NOMO-1 treated with dmso at 0.1 percent for 144 hours (cell line): Measurements from ENCODE around the gene REEP6.

Experiments used
- DNase-seq: peaks from one replicate; lab custom pipeline; 2025; ENCODE audit not compliant: unreplicated experiment; lab: John Stamatoyannopoulos, UW

The REEP6 gene

GRCh38 chr19:1491114-1491848, at the start of gene REEP6:
Gene REEP6 (plus strand): TSS chr19:1491181. CDS start chr19:1491270, 89 bp downstream.
- DNase-seq = no peak

DNA sequence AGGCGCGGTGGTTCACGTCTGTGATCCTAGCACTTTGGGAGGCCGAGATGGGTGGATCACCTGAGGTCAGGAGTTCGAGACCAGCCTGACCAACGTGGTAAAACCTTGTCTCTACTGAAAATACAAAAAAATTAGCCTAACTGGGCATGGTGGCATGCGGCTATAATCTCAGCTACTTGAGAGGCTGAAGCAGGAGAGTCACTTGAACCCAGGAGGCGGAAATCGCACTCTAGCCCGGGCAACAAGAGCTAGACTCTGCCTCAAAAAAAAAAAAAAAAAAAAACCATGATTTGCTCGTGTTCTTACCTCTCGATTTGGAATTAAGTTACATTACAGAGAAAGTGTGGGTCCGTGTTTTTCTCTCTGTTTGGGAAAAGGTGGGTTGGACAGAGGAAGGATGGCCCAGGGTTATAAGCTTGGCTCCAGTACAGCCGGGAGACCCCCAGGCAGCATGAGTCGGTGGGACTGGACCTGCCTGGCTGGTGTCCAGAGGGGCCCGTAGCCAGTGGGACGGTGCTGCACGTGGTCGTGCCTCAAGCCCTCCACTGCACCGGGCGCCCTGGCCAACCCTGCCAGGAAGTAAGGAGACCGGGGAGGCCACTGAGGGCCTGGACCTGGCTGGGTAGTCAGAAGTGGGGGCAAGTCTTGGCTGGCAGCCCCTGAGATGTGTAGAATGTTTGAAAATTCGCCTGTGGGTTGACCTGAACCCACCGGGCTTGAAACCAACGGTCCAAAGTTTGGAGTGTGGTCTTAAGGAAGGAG, 49.1 kb upstream of the REEP6 start:
- DNase-seq = no peak

DNA sequence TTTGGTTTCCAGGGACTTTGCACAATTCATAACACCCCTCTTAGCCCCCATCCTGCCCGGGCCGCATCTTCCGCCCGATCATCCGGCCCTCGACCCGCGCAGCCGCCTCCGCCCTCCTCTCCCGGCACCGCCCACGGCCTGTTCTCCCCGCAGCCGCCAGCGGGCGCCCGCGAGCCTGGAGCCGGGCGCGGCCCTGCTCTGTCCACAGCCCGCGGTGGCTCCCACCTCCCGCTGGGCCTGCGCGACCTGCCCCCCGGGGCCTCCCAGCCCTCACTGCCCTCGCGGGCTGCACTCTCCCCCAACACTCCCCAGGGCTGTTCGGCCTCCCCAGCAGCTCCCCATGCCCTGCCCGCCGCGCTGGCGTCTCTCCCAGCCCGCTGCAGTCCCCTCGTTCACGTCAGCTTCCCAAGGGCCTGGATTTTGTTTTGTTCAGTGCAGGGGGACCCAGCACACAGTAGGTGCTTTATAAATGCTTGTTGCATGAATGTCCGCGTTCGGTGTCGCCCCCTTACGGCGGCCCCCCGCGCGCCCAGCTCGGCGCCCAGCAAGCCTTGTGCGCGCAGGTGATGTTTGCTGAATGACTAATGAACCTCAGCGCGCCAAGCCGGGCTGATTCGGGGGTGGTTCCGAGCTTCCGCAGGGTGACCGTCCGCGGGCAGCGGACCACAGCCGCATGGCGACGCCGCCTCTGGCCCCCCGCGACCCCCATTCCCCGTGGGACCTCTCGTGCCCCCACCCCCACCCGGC, 45.6 kb upstream of the REEP6 start:
- DNase-seq = peak; percentile 54

- no peak for DNase-seq
These were observed 44.9 kb upstream of the REEP6 start for GRCh38 chr19:1445932-1446712.

DNA sequence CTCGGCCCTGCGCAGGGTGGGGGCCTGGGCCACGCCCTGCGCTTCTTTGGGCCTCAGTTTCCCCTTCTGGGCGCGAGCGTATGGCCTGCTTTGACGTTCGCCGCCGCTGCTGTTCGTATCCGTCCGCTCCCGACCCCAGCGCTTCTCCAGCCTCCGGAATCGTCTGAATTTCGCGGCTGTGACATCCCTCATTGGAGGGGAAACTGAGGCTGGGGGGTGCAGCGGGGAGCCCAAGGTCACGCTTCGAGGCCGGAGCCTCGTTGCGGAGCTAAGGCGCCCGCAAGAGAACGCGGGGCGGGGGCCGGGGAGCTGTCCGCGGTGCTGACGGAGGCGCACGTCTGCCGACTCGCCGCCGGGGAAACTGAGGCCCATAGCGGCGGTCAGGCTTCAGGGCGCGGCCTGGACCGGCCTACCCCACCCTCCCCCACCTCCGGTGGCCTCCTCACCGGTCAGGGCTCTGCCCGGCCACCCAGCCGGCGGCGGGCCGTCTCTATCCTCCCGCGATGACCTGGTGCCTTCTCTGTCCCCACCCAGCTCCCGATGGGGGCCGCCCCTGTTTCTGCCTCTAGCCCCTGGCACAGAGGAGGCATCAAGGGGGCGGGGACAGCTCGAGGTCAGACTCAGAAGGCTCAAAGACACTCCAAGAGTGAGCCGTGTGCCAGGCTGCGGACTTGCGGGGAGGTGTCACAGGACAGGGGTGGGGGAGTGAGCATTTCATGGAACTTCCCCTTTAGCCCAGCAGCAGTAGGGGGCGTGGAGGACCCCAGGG, 44.1 kb upstream of the REEP6 start:
- no peak for DNase-seq

DNA sequence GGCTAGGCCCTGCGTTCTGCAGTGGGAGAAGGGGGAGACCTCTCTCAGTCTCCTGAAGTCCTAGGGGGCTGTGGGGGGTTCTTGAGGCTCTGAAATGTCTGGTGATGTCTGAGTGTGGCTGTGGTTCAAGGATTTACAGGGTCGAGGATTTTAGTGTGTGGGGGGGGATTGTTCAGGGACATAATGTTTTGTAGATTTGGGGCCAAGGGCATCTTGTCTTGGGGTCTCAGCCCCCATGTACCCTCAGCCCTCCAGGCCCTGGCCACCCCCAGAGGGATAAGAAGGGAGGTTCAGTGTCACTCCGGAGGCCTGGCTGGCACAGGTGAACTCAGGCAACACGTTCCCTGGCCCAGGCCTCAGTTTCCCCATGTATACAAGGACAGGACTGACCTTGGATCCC, 43.5 kb upstream of the REEP6 start:
- DNase-seq = no peak

DNA sequence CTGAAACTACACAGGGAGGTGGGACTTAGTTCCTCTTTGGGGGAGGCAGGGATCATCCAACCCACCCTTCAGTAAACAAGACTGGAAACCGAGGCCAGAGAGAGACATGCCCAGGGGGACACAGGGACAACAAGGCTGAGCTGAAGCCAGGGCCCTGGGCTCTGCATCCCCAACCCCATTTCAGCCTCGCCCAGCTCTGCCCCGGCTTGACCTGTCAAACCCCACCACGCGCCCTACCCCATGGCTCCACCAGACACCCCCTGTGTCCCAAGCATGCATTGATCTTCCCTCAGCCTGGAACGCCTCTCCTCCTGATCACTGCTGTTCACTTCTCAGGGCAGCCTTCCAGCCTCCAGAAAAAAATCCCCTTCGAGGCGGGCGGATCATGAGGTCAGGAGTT, 43.0 kb upstream of the REEP6 start:
- no peak for DNase-seq

GRCh38 chr19:1449467-1450442, 41.2 kb upstream of the REEP6 start, which contains the start of gene APC2:
Gene APC2 (plus strand): TSS chr19:1450121. CDS start chr19:1453002, 2,881 bp downstream.
- no peak for DNase-seq

DNA sequence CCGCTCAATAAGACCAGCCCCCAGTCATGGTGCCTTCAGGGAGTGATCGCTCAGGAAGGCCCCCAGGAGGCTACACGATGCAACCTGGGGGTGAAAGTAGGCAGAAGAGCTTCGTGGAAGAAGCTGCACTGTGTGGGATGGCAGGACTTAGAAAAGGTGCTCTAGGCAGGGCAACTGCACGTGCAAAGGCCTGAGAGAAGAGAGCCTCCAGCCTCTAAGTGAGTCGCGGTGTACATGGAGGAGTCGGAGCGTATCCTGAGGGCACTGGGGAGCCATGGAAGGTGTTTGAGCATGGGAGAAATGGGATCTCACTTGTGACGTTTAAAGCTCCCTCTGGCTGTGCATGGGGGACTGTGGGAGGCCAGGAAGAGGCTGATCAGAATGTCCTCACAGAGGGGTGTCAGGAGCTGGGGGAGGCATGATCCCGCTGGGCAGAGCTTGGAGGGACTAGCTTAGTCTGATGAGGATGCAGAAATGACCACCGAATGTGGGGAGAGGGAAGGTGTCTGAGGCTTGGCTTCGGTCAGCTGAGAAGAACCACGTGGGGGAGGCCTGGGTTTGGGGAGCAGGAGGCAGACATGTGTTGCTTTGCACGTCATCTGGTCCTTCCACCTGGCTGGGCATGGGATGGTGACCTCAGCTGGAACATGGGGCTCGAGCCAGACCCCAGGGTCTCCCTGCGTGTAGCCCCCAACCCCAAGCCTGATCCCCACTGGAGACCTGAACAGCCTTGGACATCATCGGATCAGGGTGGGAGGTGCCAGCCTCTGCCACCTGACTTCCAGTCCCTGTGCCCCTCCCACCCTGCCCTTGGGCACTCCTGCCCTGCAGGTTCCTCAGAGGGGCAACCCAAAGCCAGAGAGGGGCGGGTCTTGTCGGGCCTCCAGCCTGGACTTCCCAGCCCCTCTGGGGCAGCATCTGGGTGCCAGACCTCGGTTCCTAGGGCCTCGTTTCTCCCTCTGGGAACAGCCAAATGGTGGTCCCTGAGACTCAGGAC, 39.9 kb upstream of the REEP6 start:
- no peak for DNase-seq

GRCh38 chr19:1451916-1452801, 38.8 kb upstream of the REEP6 start:
- no peak for DNase-seq

DNA sequence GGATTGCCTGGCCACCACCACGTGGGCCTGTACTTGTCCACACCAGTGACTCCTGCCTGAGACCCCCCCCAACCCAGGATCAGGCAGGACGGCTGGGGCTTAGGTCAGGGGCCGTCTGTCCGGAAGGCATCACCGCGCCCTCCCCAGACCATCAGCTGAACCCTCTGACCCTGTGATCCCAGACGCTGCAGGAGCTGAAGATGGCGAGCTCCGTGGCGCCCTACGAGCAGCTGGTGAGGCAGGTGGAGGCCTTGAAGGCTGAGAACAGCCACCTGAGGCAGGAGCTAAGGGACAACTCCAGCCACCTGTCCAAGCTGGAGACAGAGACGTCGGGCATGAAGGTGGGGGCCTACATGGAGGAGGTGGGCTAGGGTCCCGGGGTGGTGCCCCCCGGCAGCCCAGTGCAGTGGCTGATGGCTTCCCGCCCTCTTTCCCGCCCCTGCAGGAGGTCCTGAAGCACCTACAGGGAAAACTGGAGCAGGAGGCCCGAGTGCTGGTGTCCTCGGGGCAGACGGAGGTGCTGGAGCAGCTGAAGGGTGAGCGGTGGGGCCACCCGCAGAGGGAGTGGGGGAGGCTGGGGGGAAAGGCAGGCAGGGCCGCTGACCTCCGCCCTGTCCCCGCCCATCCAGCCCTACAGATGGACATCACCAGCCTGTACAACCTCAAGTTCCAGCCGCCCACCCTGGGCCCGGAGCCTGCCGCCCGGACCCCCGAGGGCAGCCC, 38.0 kb upstream of the REEP6 start:
- DNase-seq = no peak

GRCh38 chr19:1453525-1454364, 37.2 kb upstream of the REEP6 start:
- DNase-seq = no peak

DNA sequence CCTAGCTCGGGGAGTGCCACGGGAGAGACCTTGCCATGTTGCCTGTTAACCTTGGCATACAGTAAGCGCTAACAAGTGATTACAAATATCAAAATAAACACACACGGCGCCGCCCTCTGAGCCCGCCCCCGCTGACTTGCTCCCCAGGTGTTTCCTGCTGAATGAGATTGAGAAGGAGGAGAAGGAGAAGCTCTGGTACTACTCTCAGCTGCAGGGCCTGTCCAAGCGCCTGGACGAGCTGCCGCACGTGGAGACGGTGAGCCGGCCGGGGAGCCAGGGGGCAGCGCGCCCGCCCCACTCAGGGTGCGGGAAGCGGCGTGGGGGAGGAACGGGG, 36.0 kb upstream of the REEP6 start:
- DNase-seq = no peak

DNA sequence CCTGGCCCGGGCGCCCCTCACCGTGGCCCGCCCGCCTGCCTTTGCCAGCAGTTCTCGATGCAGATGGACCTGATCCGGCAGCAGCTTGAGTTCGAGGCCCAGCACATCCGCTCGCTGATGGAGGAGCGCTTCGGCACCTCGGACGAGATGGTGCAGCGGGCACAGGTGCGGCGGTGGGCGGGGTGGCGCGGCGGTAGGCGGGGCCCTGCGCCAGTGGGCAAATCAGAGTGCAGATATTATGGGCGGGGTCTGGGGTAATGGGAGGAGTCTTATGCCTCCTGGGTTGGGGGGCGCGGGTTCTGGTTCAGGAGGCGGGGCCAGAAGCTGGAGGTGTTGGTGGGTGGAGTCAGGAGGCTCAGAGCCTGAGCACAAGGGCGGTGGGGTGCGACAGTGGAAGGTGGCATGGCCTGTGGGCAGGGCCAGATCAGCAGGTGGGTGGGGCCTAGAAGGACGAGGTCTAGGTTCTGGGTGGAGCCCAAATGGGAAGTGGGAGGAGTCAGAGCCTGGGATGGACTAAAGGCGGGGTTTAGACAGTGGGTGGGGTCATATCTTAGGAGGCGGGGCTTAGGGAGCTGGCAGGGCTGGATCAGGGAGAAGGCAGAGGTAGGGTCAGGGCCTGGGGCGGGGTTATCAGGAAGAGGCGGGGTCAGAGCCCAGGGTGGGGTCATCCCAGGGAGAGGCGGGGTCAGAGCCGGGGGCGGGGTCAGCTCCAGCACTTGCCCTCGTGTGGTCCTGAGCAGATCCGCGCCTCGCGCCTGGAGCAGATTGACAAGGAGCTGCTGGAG, 35.5 kb upstream of the REEP6 start:
- no peak for DNase-seq
